Measurements from ENCODE around the gene TEX29.

- TF ChIP-seq POLR2A (IDR thresholded peaks at IDR 0.05; ENCODE audit: low read length) = no peak
- TF ChIP-seq GATA1 (IDR thresholded peaks at IDR 0.05; ENCODE audit: low read depth, low read length) = no peak
These were observed 38.6 kb upstream of the TEX29 start for GRCh38 chr13:111281751-111282311.

Data from erythroblast (primary cell).